Measurements from ENCODE around the gene VWA3B.
"Not testable (repeated sequence)": the region's sequence is repeated elsewhere in the genome, so short reads cannot be mapped to it uniquely, and the experiment has no call there.

The VWA3B gene

GRCh38 chr2:98086491-98087446, at the start of gene VWA3B:
Gene VWA3B (plus strand): TSS chr2:98087167. CDS start chr2:98093093, 5,926 bp downstream.
- H3K4me1 Mint-ChIP-seq (ENCODE audit: low read depth), result peaks cover 19% of the 10 kb centered on the region
- H3K27me3 Mint-ChIP-seq (ENCODE audit: low read depth), result peaks cover 38% of the 10 kb centered on the region
- H3K4me3 Mint-ChIP-seq, result peak within 1 kb of the TSS; percentile 75
- peaks cover 4% of the 10 kb centered on the region for H3K9me3 Mint-ChIP-seq
- H3K36me3 Mint-ChIP-seq (ENCODE audit: low read depth), result no peaks in the 10 kb centered on the region
- H3K27ac Mint-ChIP-seq, result peak within 1 kb of the TSS; percentile 28

GRCh38 chr2:98037206-98037605, 49.8 kb upstream of the VWA3B start:
- H3K27ac Mint-ChIP-seq, result no peak overlapping the region
- H3K4me1 Mint-ChIP-seq (ENCODE audit: low read depth), result no peaks in the 10 kb centered on the region
- H3K4me3 Mint-ChIP-seq, result no peak overlapping the region
- no peaks in the 10 kb centered on the region for H3K36me3 Mint-ChIP-seq (ENCODE audit: low read depth)
- H3K27me3 Mint-ChIP-seq (ENCODE audit: low read depth), result peaks cover 16% of the 10 kb centered on the region
- H3K9me3 Mint-ChIP-seq, result no peaks in the 10 kb centered on the region

- Mint-ChIP-seq H3K9me3 (no peaks in the 10 kb centered on the region), H3K27me3 (ENCODE audit: low read depth) (peaks cover 17% of the 10 kb centered on the region), H3K36me3 (ENCODE audit: low read depth) (no peaks in the 10 kb centered on the region), H3K4me3 (no peak overlapping the region), H3K27ac (no peak overlapping the region), H3K4me1 (ENCODE audit: low read depth) (no peaks in the 10 kb centered on the region)
Observed at GRCh38 chr2:98037666-98038336, 49.2 kb upstream of the VWA3B start.

- H3K27ac Mint-ChIP-seq, result no peak overlapping the region
- peaks cover 11% of the 10 kb centered on the region for H3K27me3 Mint-ChIP-seq (ENCODE audit: low read depth)
- no peaks in the 10 kb centered on the region for H3K36me3 Mint-ChIP-seq (ENCODE audit: low read depth)
Observed at GRCh38 chr2:98039085-98039756, 47.7 kb upstream of the VWA3B start.

GRCh38 chr2:98040331-98040939, 46.5 kb upstream of the VWA3B start:
- no peaks in the 10 kb centered on the region for H3K36me3 Mint-ChIP-seq (ENCODE audit: low read depth)
- peaks cover 17% of the 10 kb centered on the region for H3K9me3 Mint-ChIP-seq
- H3K4me3 Mint-ChIP-seq, result no peak overlapping the region
- no peak overlapping the region for H3K27ac Mint-ChIP-seq
- H3K27me3 Mint-ChIP-seq (ENCODE audit: low read depth), result peaks cover 15% of the 10 kb centered on the region
- H3K4me1 Mint-ChIP-seq (ENCODE audit: low read depth), result no peaks in the 10 kb centered on the region

More at GRCh38 chr2:98039085-98039756, 47.7 kb upstream of the VWA3B start:
- Mint-ChIP-seq H3K4me1 (ENCODE audit: low read depth) (no peaks in the 10 kb centered on the region), H3K9me3 (peaks cover 5% of the 10 kb centered on the region), H3K4me3 (no peak overlapping the region)

GRCh38 chr2:98043101-98043500, 43.9 kb upstream of the VWA3B start:
- peaks cover 10% of the 10 kb centered on the region for H3K27me3 Mint-ChIP-seq (ENCODE audit: low read depth)

GRCh38 chr2:98044730-98045129, 42.2 kb upstream of the VWA3B start:
- H3K4me3 Mint-ChIP-seq; H3K27ac Mint-ChIP-seq; H3K4me1 Mint-ChIP-seq (ENCODE audit: low read depth); H3K36me3 Mint-ChIP-seq (ENCODE audit: low read depth); H3K27me3 Mint-ChIP-seq (ENCODE audit: low read depth): not testable (repeated sequence)
- H3K9me3 Mint-ChIP-seq, result peaks cover 18% of the 10 kb centered on the region

More at GRCh38 chr2:98043101-98043500, 43.9 kb upstream of the VWA3B start:
- H3K9me3 Mint-ChIP-seq, result peaks cover 18% of the 10 kb centered on the region
- no peaks in the 10 kb centered on the region for H3K36me3 Mint-ChIP-seq (ENCODE audit: low read depth)
- no peak overlapping the region for H3K27ac Mint-ChIP-seq
- no peak overlapping the region for H3K4me3 Mint-ChIP-seq
- H3K4me1 Mint-ChIP-seq (ENCODE audit: low read depth), result no peaks in the 10 kb centered on the region

- Mint-ChIP-seq H3K4me3 (no peak overlapping the region), H3K36me3 (ENCODE audit: low read depth) (no peaks in the 10 kb centered on the region), H3K27me3 (ENCODE audit: low read depth) (peaks cover 8% of the 10 kb centered on the region), H3K9me3 (peaks cover 8% of the 10 kb centered on the region), H3K4me1 (ENCODE audit: low read depth) (no peaks in the 10 kb centered on the region), H3K27ac (no peak overlapping the region)
Observed at GRCh38 chr2:98050070-98050469, 36.9 kb upstream of the VWA3B start.

GRCh38 chr2:98058191-98058975, 28.6 kb upstream of the VWA3B start:
- Mint-ChIP-seq H3K27me3 (ENCODE audit: low read depth) (peaks cover 4% of the 10 kb centered on the region), H3K4me3 (no peak overlapping the region), H3K9me3 (peaks cover under 1% of the 10 kb centered on the region), H3K4me1 (ENCODE audit: low read depth) (no peaks in the 10 kb centered on the region), H3K27ac (no peak overlapping the region), H3K36me3 (ENCODE audit: low read depth) (no peaks in the 10 kb centered on the region)

- no peaks in the 10 kb centered on the region for H3K4me1 Mint-ChIP-seq (ENCODE audit: low read depth)
- H3K27ac Mint-ChIP-seq, result no peak overlapping the region
- no peaks in the 10 kb centered on the region for H3K9me3 Mint-ChIP-seq
- peaks cover 14% of the 10 kb centered on the region for H3K27me3 Mint-ChIP-seq (ENCODE audit: low read depth)
- H3K4me3 Mint-ChIP-seq, result no peak overlapping the region
- no peaks in the 10 kb centered on the region for H3K36me3 Mint-ChIP-seq (ENCODE audit: low read depth)
Observed at GRCh38 chr2:98060277-98060676, 26.7 kb upstream of the VWA3B start.

- H3K4me1 Mint-ChIP-seq (ENCODE audit: low read depth), result no peaks in the 10 kb centered on the region
- peaks cover 15% of the 10 kb centered on the region for H3K27me3 Mint-ChIP-seq (ENCODE audit: low read depth)
- no peak overlapping the region for H3K4me3 Mint-ChIP-seq
- H3K9me3 Mint-ChIP-seq, result no peaks in the 10 kb centered on the region
- H3K36me3 Mint-ChIP-seq (ENCODE audit: low read depth), result no peaks in the 10 kb centered on the region
- no peak overlapping the region for H3K27ac Mint-ChIP-seq
Observed at GRCh38 chr2:98063291-98063854, 23.6 kb upstream of the VWA3B start.

- no peaks in the 10 kb centered on the region for H3K36me3 Mint-ChIP-seq (ENCODE audit: low read depth)
- no peak overlapping the region for H3K27ac Mint-ChIP-seq
- no peaks in the 10 kb centered on the region for H3K9me3 Mint-ChIP-seq
- no peaks in the 10 kb centered on the region for H3K4me1 Mint-ChIP-seq (ENCODE audit: low read depth)
- no peak overlapping the region for H3K4me3 Mint-ChIP-seq
- peaks cover 15% of the 10 kb centered on the region for H3K27me3 Mint-ChIP-seq (ENCODE audit: low read depth)
Observed at GRCh38 chr2:98065808-98066207, 21.2 kb upstream of the VWA3B start.

- no peak overlapping the region for H3K27ac Mint-ChIP-seq
- peaks cover 23% of the 10 kb centered on the region for H3K27me3 Mint-ChIP-seq (ENCODE audit: low read depth)
- no peak overlapping the region for H3K4me3 Mint-ChIP-seq
- no peaks in the 10 kb centered on the region for H3K9me3 Mint-ChIP-seq
- H3K4me1 Mint-ChIP-seq (ENCODE audit: low read depth), result no peaks in the 10 kb centered on the region
- H3K36me3 Mint-ChIP-seq (ENCODE audit: low read depth), result no peaks in the 10 kb centered on the region
Observed at GRCh38 chr2:98067160-98067559, 19.8 kb upstream of the VWA3B start.
